ENCODE results near the gene IGFN1.

IGFN1 gene

GRCh38 chr1:201169203-201169602 lies 21.4 kb upstream of the IGFN1 start:
- no peaks in the 10 kb centered on the region for H3K36me3 ChIP-seq (ENCODE audit: low read length)
- TF ChIP-seq EZH2phosphoT487 (conservative IDR thresholded peaks at IDR 0.05; ENCODE audit: low read length) = no peak
- H2AFZ ChIP-seq (ENCODE audit: low read depth, low read length, severe bottlenecking) = no peak overlapping the region
- H3K27ac ChIP-seq (ENCODE audit: low read depth, low read length) = no peak overlapping the region
- no peaks in the 10 kb centered on the region for H4K20me1 ChIP-seq (ENCODE audit: low read depth, low read length)
- H3K4me3 ChIP-seq (ENCODE audit: insufficient read depth, low read length, poor library complexity, severe bottlenecking) = no peak overlapping the region
- H3K9me3 ChIP-seq (ENCODE audit: insufficient read depth, low read length) = no peaks in the 10 kb centered on the region
- H3K9me2 ChIP-seq (replicated peaks; ENCODE audit: insufficient read depth, low read length) = no peaks in the 10 kb centered on the region
- H3F3A ChIP-seq (ENCODE audit: insufficient read depth) = no peaks in the 10 kb centered on the region
- no peak overlapping the region for H3K9ac ChIP-seq (ENCODE audit: low read length)
- H3K27me3 ChIP-seq (ENCODE audit: low read length) = no peaks in the 10 kb centered on the region
- no peak overlapping the region for H3K4me2 ChIP-seq (ENCODE audit: low read depth, low read length, poor library complexity, severe bottlenecking)
- no peaks in the 10 kb centered on the region for H3K79me2 ChIP-seq (ENCODE audit: insufficient read depth, low read length)

GRCh38 chr1:201169971-201170532 lies 20.6 kb upstream of the IGFN1 start:
- TF ChIP-seq EZH2phosphoT487 (conservative IDR thresholded peaks at IDR 0.05; ENCODE audit: low read length) (no peak), CTCF (IDR thresholded peaks at IDR 0.05; ENCODE audit: insufficient read depth, low read length, poor library complexity, severe bottlenecking) (no peak)
- Histone ChIP-seq H3K4me2 (ENCODE audit: low read depth, low read length, poor library complexity, severe bottlenecking) (peak overlapping the region; percentile 60), H3K27me3 (ENCODE audit: low read length) (no peaks in the 10 kb centered on the region), H3F3A (ENCODE audit: insufficient read depth) (no peaks in the 10 kb centered on the region), H2AFZ (ENCODE audit: low read depth, low read length, severe bottlenecking) (no peak overlapping the region), H3K27ac (ENCODE audit: low read depth, low read length) (no peak overlapping the region), H3K9me2 (replicated peaks; ENCODE audit: insufficient read depth, low read length) (no peaks in the 10 kb centered on the region), H3K4me3 (ENCODE audit: insufficient read depth, low read length, poor library complexity, severe bottlenecking) (no peak overlapping the region), H3K9me3 (ENCODE audit: insufficient read depth, low read length) (no peaks in the 10 kb centered on the region), H4K20me1 (ENCODE audit: low read depth, low read length) (no peaks in the 10 kb centered on the region), H3K9ac (ENCODE audit: low read length) (no peak overlapping the region), H3K79me2 (ENCODE audit: insufficient read depth, low read length) (no peaks in the 10 kb centered on the region), H3K36me3 (ENCODE audit: low read length) (no peaks in the 10 kb centered on the region)

GRCh38 chr1:201170533-201171062 lies 20.0 kb upstream of the IGFN1 start:
- no peak for TF ChIP-seq CTCF (IDR thresholded peaks at IDR 0.05; ENCODE audit: insufficient read depth, low read length, poor library complexity, severe bottlenecking)
- no peak for TF ChIP-seq EZH2phosphoT487 (conservative IDR thresholded peaks at IDR 0.05; ENCODE audit: low read length)
- Histone ChIP-seq H3K27ac (ENCODE audit: low read depth, low read length) (no peak overlapping the region), H3K9me2 (replicated peaks; ENCODE audit: insufficient read depth, low read length) (no peaks in the 10 kb centered on the region), H3K36me3 (ENCODE audit: low read length) (no peaks in the 10 kb centered on the region), H3K27me3 (ENCODE audit: low read length) (no peaks in the 10 kb centered on the region), H3K79me2 (ENCODE audit: insufficient read depth, low read length) (no peaks in the 10 kb centered on the region), H2AFZ (ENCODE audit: low read depth, low read length, severe bottlenecking) (peak overlapping the region; percentile 88), H3K4me2 (ENCODE audit: low read depth, low read length, poor library complexity, severe bottlenecking) (peak overlapping the region; percentile 60), H3F3A (ENCODE audit: insufficient read depth) (no peaks in the 10 kb centered on the region), H3K4me3 (ENCODE audit: insufficient read depth, low read length, poor library complexity, severe bottlenecking) (peak overlapping the region; percentile 34), H4K20me1 (ENCODE audit: low read depth, low read length) (no peaks in the 10 kb centered on the region), H3K9ac (ENCODE audit: low read length) (peak overlapping the region; percentile 38), H3K9me3 (ENCODE audit: insufficient read depth, low read length) (no peaks in the 10 kb centered on the region)
